A549 (cell line): ENCODE results near the gene CC2D1A.

Experiments used
- BCL3 ChIP-seq: fragments of >200 bp; sonication (Bioruptor Twin); formaldehyde crosslinking; IDR thresholded peaks from 3 replicates; pipeline ENCODE4 v1.6.1; 2016
- EP300 ChIP-seq, 2 experiments: fragments of >200 bp; sonication (Bioruptor Twin); formaldehyde crosslinking; IDR thresholded peaks; 2 replicates in 1 of 2; 3 replicates in 1 of 2; pipeline ENCODE4 v1.6.1; 2016 to 2017
- JUN ChIP-seq, 2 experiments: fragments of >200 bp; sonication (Bioruptor Twin); formaldehyde crosslinking; IDR thresholded peaks; 2 replicates in 1 of 2; 3 replicates in 1 of 2; pipeline ENCODE4 v1.6.1; 2016 to 2017
- RCOR1 ChIP-seq: fragments of 150-350 bp; IDR thresholded peaks from 2 replicates; pipeline ENCODE4 v1.6.1; 2014; ENCODE audit warnings: antibody characterized with exemption, low read length, low read depth
- RFX5 ChIP-seq: fragments of 450-650 bp; IDR thresholded peaks from 2 replicates; pipeline ENCODE4 v1.7.1; 2014; ENCODE audit warnings: antibody characterized with exemption, mild to moderate bottlenecking, moderate library complexity

GRCh38 chr19:13896227-13896626 lies 9.8 kb upstream of the CC2D1A start:
- TF ChIP-seq RCOR1 (no peak), EP300 (IDR thresholded peaks at IDR 0.05) (no peak), JUN (IDR thresholded peaks at IDR 0.05) (no peak), BCL3 (no peak), RFX5 (no peak)
